HG03565 (cell line): ENCODE measurements around the gene OR10P1.
"Not testable (repeated sequence)": the region's sequence is repeated elsewhere in the genome, so short reads cannot be mapped to it uniquely, and the experiment has no call there.

Experiments
- ATAC-seq: cut with Tn5 transposase; IDR thresholded peaks from one replicate; pipeline ENCODE4 v1.9.1; 2021; ENCODE audit warnings: mild to moderate bottlenecking, moderate library complexity; ENCODE audit not compliant: unreplicated experiment

OR10P1 gene

GRCh38 chr12:55636853-55637252, at the start of gene OR10P1:
Gene OR10P1, plus strand, starts transcription at chr12:55636892. Its CDS starts 0 bp downstream, at chr12:55636892.
- ATAC-seq: no peak

GRCh38 chr12:55590152-55590551, 46.5 kb upstream of the OR10P1 start:
- not testable (repeated sequence) for ATAC-seq

GRCh38 chr12:55607821-55608594, 28.7 kb upstream of the OR10P1 start:
- no peak for ATAC-seq

- peak; percentile 44 for ATAC-seq
These were observed 26.1 kb upstream of the OR10P1 start for GRCh38 chr12:55610598-55610997.

- ATAC-seq: no peak
These were observed 24.0 kb upstream of the OR10P1 start for GRCh38 chr12:55612646-55613045.

GRCh38 chr12:55614764-55615163, 21.9 kb upstream of the OR10P1 start:
- ATAC-seq: no peak

GRCh38 chr12:55619354-55620138, 17.1 kb upstream of the OR10P1 start:
- peak; percentile 69 for ATAC-seq

GRCh38 chr12:55624056-55624455, 12.6 kb upstream of the OR10P1 start:
- ATAC-seq: peak; percentile 72

GRCh38 chr12:55626154-55626553, 10.5 kb upstream of the OR10P1 start:
- ATAC-seq: no peak

- ATAC-seq: no peak
These were observed 7.4 kb upstream of the OR10P1 start for GRCh38 chr12:55629058-55629841.

- ATAC-seq: no peak
These were observed 5.6 kb upstream of the OR10P1 start for GRCh38 chr12:55631056-55631455.

GRCh38 chr12:55631733-55632132, 5.0 kb upstream of the OR10P1 start:
- ATAC-seq: no peak

GRCh38 chr12:55633151-55633550, 3.5 kb upstream of the OR10P1 start:
- ATAC-seq: no peak

GRCh38 chr12:55636116-55636655, 506 bp upstream of the OR10P1 start:
- no peak for ATAC-seq

- ATAC-seq: no peak
These were observed 775 bp downstream of the OR10P1 start for GRCh38 chr12:55637467-55637866.

GRCh38 chr12:55641595-55641994, 4.9 kb downstream of the OR10P1 start:
- ATAC-seq: no peak

- no peak for ATAC-seq
These were observed 5.6 kb downstream of the OR10P1 start for GRCh38 chr12:55642267-55642666.

GRCh38 chr12:55642669-55643068, 6.0 kb downstream of the OR10P1 start:
- no peak for ATAC-seq

- ATAC-seq: no peak
These were observed 7.9 kb downstream of the OR10P1 start for GRCh38 chr12:55644591-55644990.

GRCh38 chr12:55647027-55647426, 10.3 kb downstream of the OR10P1 start:
- no peak for ATAC-seq
